ENCODE results near the gene SORCS3. TPM values are rescaled to one million over a fixed set of nuclear protein-coding genes. Genes with fewer than 3 reads are reported as not detected.

Gene SORCS3
- total and polyA plus RNA-seq, 9 of the 15 experiments (the other 6 are each of a cell fraction or from before 2014, with no cell fraction given) = not detected

GRCh38 chr10:104641937-104642657, 1.0 kb downstream of the SORCS3 start:
- 6% methylated on average over 13 of the region's 47 CpGs for WGBS (ENCODE audit: insufficient coverage, low coverage, missing lambda C conversion rate)
- H3K9me3 ChIP-seq (replicated peaks; ENCODE audit: control insufficient read depth, insufficient read depth, low read depth, low read length) = no peaks in the 10 kb centered on the region
- no peak overlapping the region for H3K4me3 ChIP-seq
- FAIRE-seq (no peak), DNase-seq (ENCODE audit: extremely low read depth in 1 of 4, low spot score in 3 of 4) (no peak), ATAC-seq (no peak)
- no peaks in the 10 kb centered on the region for H4K20me1 ChIP-seq (replicated peaks; ENCODE audit: control insufficient read depth, insufficient read depth, low read length)
- CTCF ChIA-PET (ENCODE audit: low intra/inter-chr PET ratio) = no interaction called here
- in situ Hi-C loops (cut with MboI) = no loop called here
- H3K27me3 ChIP-seq (ENCODE audit: control insufficient read depth in 2 of 2, insufficient read depth in 2 of 2, low read length in 2 of 2) = peaks cover 0 to 8% of the 10 kb centered on the region in 2 experiments; a peak in 2 of 5 replicates
- intact Hi-C loops (cut with micrococcal nuclease) = no loop called here
- H3K79me2 ChIP-seq (ENCODE audit: control insufficient read depth, insufficient read depth, low read length) = no peaks in the 10 kb centered on the region
- no peaks in the 10 kb centered on the region for H3K9me1 ChIP-seq (ENCODE audit: control insufficient read depth, insufficient read depth, low read length)
- no peak overlapping the region for H3K27ac ChIP-seq (ENCODE audit: extremely low read depth, low read depth, low read length)
- no peak overlapping the region for H3K4me2 ChIP-seq (ENCODE audit: insufficient read depth, low read length)
- BruUV-seq (replicated peaks) = no TSS peak
- H3K9ac ChIP-seq (ENCODE audit: insufficient read depth in 1 of 2, low read depth in 2 of 2, low read length in 2 of 2) = no peak overlapping the region
- no peak overlapping the region for H2AFZ ChIP-seq (ENCODE audit: low read depth, low read length)
- peaks cover 0 to 10% of the 10 kb centered on the region in 2 experiments; a peak in 2 of 5 replicates for H3K4me1 ChIP-seq (replicated peaks in 1 of 2; ENCODE audit: control insufficient read depth in 2 of 2, insufficient read depth in 2 of 2, low read length in 2 of 2)
- H3K36me3 ChIP-seq (ENCODE audit: control insufficient read depth, insufficient read depth, low read length) = no peaks in the 10 kb centered on the region
- POLR2A ChIA-PET = no interaction called here
- TF ChIP-seq ZNF274 (IDR thresholded peaks at IDR 0.05; ENCODE audit: borderline replicate concordance, low read depth, low read length) (no peak), HCFC1 (IDR thresholded peaks at IDR 0.05; ENCODE audit: low read depth, low read length) (no peak), FOXA3 (CRISPR knock-in tag; conservative IDR thresholded peaks at IDR 0.05 in 1 of 2, IDR thresholded peaks at IDR 0.05 in 1 of 2) (no peak), SRSF3 (IDR thresholded peaks at IDR 0.05; ENCODE audit: insufficient read depth, low read length) (no peak)

All from K562 (cell line).